ENCODE measurements around the gene TRIM72.
"Not testable (repeated sequence)": the region's sequence is repeated elsewhere in the genome, so short reads cannot be mapped to it uniquely, and the experiment has no call there.

The TRIM72 gene

GRCh38 chr16:31190061-31190460 is 23.9 kb upstream of the TRIM72 start:
- no peak for DNase-seq

- no peak for DNase-seq
Measured at GRCh38 chr16:31190818-31191444, 23.0 kb upstream of the TRIM72 start.

- DNase-seq, result no peak
Measured at GRCh38 chr16:31191697-31192428, 22.1 kb upstream of the TRIM72 start.

GRCh38 chr16:31192856-31193642 is 20.9 kb upstream of the TRIM72 start:
- no peak for DNase-seq

- DNase-seq, result no peak
Measured at GRCh38 chr16:31193874-31194273, 20.0 kb upstream of the TRIM72 start.

- no peak for DNase-seq
Measured at GRCh38 chr16:31194898-31195297, 19.0 kb upstream of the TRIM72 start.

GRCh38 chr16:31195861-31196260 is 18.1 kb upstream of the TRIM72 start:
- not testable (repeated sequence) for DNase-seq

GRCh38 chr16:31196324-31197088 is 17.4 kb upstream of the TRIM72 start:
- DNase-seq, result no peak

GRCh38 chr16:31198207-31198882 is 15.6 kb upstream of the TRIM72 start:
- DNase-seq, result no peak

GRCh38 chr16:31199430-31200041 is 14.4 kb upstream of the TRIM72 start:
- DNase-seq, result no peak

- DNase-seq, result not testable (repeated sequence)
Measured at GRCh38 chr16:31200111-31200510, 13.8 kb upstream of the TRIM72 start.

GRCh38 chr16:31200821-31201568 is 12.9 kb upstream of the TRIM72 start:
- DNase-seq, result no peak

- peak in 4 of 58 donors; percentile 18 to 51 (median 34) for DNase-seq
Measured at GRCh38 chr16:31201582-31202413, 12.1 kb upstream of the TRIM72 start.

GRCh38 chr16:31202414-31203375 is 11.2 kb upstream of the TRIM72 start, which contains the start of gene PYCARD:
PYCARD (minus strand) TSS chr16:31202760; CDS start chr16:31202690, 70 bp downstream.
- peak in 4 of 58 donors; percentile 16 to 51 (median 46) for DNase-seq

- no peak for DNase-seq
Measured at GRCh38 chr16:31204871-31205666, 8.8 kb upstream of the TRIM72 start.

GRCh38 chr16:31206776-31207175 is 7.1 kb upstream of the TRIM72 start:
- DNase-seq, result no peak
